Choroid plexus epithelial cell (primary cell): ENCODE results near the gene THAP9.
A peak's percentile ranks its signal among the peaks of the same experiment; 100 is the strongest.

Experiments
- DNase-seq: peaks from one replicate; pipeline ENCODE4 v3.0.0-alpha.2; 2010; ENCODE audit warnings: low read depth
- H3K4me3 ChIP-seq: 2 replicates; pipeline ENCODE4 v1.5.1; 2011; ENCODE audit warnings: low read depth, mild to moderate bottlenecking, control low read depth, low read length, moderate library complexity
- CTCF ChIP-seq: conservative IDR thresholded peaks from 2 replicates; pipeline ENCODE4 v1.5.1; 2011; ENCODE audit warnings: low read depth, mild to moderate bottlenecking, control low read depth, inconsistent platforms, low read length, moderate library complexity

THAP9 gene

GRCh38 chr4:82954212-82954611, 53.7 kb downstream of the THAP9 start:
- no peak for TF ChIP-seq CTCF
- peak; percentile 4 for DNase-seq
- H3K4me3 ChIP-seq: no peak overlapping the region

- no peak overlapping the region for H3K4me3 ChIP-seq
- no peak for TF ChIP-seq CTCF
- DNase-seq: no peak
Measured at GRCh38 chr4:82957045-82957444, 56.5 kb downstream of the THAP9 start.

- TF ChIP-seq CTCF: no peak
- no peak overlapping the region for H3K4me3 ChIP-seq
- DNase-seq: no peak
Measured at GRCh38 chr4:82965763-82966162, 65.2 kb downstream of the THAP9 start.

- DNase-seq: no peak
- TF ChIP-seq CTCF: no peak
- no peak overlapping the region for H3K4me3 ChIP-seq
Measured at GRCh38 chr4:82968972-82969371, 68.4 kb downstream of the THAP9 start.

GRCh38 chr4:82969414-82969813, 68.9 kb downstream of the THAP9 start:
- no peak overlapping the region for H3K4me3 ChIP-seq
- DNase-seq: no peak
- no peak for TF ChIP-seq CTCF
